Measurements from ENCODE around the gene RSL24D1.

RSL24D1 gene

DNA sequence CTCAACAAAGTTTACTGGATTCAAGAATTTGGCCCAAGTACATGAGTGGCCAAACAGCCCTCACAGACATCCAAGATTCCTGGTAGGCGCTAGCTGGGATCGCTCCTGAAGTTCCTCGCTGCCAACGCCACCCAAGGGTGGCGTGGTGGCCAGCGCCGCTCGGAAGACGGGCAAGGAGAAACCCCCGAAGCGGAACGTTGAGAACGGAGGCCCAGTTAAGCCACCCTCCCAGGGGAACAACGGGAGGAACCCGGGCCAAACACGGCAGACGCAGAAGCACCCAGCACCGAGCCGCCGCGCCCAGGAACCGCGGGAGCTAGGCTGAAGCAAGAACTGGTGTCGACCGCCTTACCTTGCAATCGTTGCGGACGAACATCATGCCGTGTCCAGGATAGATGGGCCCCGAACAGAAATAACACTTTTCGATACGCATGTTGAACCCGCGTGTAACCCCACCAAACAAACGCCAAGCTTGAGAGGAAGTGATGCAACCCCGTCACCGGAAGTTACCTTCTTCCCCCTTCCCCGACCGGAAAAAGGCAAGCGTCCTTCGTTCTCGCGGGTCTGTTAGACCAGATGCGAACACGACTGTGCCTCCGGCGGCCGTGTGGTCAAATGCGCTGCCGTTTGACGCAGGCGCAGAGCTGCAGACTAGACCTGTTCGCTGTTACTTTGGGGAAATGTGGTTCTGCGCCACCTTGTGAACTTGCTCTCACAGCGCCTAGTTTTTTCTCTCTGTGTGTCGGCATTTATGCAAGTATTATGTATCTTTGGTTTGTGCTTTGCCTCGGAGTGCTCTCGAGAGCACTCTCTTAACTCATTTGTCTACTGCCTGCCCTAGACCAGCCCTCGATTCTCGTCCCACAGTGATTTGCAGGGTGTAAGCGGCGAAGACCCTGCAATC, at the start of gene RSL24D1:
Gene RSL24D1, minus strand, starts transcription at position 484 of the 904 bp plus-strand sequence. Its CDS starts 51 bp downstream, at position 433.
- peak; percentile 97 for DNase-seq (ENCODE audit: low read depth in 2 of 2)

DNA sequence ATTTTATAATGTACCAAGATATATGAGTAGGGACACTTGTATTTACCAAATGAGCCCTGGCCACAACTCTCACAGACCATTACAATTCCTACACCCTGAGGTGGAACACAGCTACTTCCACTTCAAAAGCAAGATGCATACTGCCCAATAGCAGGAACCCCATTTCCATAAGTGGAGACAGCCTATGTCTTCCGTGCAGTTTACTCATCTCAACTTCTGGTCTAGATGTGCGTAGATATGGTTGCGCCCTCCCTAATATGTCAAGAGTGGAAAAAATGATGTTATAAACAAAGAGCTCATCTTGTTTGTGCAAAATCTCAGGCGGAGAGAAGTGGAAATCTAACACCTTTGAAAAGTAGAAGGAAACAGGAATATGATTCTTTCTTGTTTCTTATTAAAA, 48.3 kb upstream of the RSL24D1 start:
- no peak for DNase-seq (ENCODE audit: low read depth in 2 of 2)

DNA sequence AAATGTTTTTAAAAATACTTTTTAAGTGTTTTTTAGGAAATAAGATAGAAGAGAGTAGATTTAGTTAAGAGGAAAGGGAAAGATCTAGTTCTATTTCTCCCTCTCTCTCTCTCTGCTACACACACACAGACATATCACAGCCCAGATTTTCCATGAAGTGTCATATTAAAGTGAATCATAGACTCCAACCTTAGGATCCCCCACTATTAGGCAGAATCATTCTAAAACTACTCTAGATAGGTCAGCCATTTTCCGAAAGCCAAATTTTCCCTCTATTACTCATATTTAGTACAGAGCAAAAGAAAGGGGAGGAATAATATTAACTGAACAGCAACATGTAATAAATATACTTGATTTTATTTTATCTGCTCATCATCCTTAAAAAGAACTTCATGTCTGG, 45.1 kb upstream of the RSL24D1 start:
- peak in 1 of 2 experiments; percentile 18 for DNase-seq (ENCODE audit: low read depth in 2 of 2)

DNA sequence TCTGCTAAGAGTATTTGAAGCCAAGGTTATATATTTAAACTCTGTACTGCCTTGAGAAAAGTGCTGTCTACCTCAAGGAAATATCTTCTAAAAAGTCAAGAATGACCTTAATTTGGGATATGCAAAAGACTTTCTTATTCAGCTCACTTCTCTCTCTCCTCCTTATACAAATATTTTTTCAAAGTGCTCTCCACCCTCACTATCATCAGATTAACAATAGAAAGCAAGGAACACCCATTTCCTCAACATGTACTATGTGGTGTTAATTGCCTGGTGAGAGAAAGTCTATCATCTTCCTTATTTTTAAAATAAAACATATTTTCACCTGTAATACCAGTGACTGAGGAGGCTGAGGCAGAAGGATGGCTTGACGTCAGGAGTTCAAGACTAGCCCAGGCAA, 44.4 kb upstream of the RSL24D1 start:
- no peak for DNase-seq (ENCODE audit: low read depth in 2 of 2)

DNA sequence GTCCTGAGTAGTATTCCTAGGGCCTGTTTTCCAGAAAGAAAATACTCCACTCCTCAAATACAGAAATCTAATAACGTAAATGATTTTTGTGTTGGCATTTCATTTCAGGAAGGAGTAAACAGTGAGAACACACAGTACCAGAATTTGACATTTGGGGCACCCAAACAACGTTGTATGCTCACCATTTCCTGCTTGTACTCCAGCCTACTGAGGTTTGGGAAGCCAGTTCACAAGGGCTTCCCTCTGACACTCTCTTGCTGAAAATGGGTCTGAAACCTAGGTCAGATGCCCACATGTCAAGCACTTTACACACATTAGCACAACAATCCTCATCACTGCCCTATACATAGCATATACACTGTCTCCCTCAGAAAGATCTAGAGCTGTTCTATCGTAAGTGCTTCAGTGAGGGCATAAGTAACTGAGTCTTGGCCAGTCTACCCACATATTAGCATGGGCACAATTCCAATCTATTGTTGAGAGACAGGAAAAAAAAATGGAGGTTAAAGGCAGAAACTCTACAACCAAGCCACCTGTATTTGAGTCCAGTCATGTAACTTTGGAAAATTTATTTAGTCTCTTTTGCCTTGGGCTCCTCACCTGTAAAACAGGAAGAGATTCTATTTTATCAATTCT, 43.5 kb upstream of the RSL24D1 start:
- no peak for DNase-seq (ENCODE audit: low read depth in 2 of 2)

DNA sequence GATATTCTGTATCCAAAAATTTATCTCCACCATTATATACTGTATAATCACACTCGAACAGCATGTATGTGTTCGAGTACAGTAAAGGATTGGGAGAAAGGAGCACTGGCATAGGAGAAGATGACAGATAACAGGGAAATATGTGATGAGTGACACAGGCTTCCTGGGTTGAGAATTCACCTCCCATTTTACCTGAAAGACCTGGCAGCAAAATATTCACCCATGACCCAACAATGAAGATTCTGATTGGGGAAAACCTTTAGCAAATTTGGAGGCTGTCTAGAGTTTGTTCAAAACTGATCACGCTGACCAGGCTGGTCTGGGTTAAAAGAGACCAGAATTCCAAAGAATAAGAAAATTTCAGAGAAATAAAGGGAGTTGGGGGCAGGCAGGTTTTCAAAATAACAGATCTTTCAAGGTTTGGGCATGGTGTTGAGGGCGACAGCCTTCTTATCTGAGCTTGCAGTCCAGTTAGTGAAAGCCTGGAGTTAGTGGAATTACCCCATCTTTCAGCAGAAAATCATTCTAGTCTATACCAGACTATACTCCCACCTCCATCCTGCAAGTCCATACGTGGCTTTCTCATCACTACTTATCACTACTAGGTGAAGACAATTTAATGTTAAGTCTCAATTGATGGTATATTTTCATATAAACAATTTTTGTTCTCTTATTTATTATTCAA, 42.8 kb upstream of the RSL24D1 start:
- DNase-seq (ENCODE audit: low read depth in 2 of 2) = no peak

DNA sequence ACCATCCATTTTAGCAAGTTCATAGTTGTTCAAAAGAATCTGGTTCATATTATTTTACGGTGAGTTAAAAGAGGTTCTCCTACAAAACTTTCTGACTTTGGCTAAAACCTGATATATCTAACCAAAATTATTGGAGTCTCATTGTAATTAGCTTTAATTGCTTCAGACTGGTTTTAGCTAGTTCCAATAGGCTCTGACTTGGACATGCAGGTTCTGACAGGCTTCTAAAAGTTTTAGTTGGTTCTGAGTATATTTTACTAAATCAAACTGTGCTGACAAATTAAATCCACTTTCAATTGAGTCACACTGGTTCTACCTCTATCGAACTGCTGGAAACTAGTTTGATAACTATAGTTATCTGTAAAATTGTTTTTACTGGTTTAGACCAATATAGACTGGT, 42.1 kb upstream of the RSL24D1 start:
- DNase-seq (ENCODE audit: low read depth in 2 of 2) = no peak

DNA sequence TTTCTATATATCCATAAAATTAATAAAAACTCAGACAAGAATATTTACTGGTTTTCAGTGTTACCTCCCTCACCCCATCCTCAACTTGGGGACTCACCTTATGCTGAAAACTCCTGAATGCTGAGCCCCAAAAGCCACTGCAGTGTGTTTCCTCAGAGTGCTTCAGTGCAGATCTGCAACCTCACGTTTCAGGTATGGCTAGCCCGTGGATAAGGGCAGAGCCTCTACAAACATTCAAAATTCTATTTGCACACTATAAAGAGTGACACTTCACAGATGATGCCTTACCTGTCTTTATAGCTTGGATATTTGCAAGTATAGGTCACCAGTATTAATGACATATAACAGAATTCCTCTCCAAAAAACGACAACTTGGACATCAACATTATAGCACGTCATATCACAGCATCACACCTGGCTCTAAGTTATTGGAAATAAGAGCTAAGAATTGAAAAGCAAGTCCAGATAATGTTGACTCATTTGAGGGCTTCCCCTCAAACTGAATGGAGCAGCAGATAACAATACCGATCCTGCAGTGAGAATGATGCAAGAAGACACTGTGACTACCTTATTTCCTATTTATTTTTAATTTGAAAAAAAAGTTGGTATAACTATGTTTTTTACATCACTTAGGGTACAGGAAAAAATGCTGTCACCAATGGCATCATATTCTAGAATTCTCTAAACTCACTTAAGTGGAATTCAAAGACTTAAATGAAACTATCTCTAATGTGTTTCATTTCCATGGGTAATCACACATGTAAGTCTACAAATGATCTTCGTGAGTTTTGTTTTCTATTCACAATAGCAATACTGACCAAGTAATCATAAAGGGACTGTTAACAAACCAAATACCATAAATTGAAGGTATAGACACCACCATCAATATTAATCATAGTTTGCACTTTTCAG, 40.7 kb upstream of the RSL24D1 start:
- DNase-seq (ENCODE audit: low read depth in 2 of 2) = no peak

DNA sequence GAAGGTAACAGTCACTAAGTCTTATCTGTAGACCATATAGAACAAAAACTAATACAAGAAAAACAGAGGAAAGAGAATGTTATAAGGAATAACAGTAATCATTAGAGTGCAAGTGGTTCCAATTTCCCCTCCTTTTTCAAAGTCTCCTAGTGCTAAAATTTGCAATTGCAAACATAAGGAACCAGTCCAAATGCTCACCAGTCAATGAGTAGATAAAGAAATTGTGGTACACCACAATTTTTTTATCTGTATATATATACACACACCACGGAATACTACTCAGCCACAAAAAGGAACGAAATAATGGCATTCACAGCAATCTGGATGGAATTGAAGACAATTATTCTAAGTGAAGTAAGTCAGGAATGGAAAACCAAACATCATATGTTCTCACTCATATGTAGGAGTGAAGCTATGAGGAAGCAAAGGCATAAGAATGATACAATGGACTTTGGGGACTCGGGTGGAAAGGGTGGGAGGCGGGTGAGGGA, 38.9 kb upstream of the RSL24D1 start:
- no peak for DNase-seq (ENCODE audit: low read depth in 2 of 2)

DNA sequence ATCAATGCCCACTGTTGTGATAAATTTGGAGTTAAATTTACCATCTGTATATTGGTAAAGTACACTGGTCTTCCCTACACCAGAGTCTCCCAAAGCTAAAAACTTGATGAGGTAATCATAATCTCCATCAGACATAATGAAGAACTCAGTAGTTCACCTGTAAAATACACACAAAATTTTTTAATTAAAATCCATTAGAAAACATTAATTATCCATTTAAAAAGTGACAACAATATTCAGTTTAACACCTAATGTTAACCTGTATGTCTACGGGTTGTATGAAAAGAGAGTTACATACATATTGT, 38.0 kb upstream of the RSL24D1 start:
- DNase-seq (ENCODE audit: low read depth in 2 of 2) = no peak

DNA sequence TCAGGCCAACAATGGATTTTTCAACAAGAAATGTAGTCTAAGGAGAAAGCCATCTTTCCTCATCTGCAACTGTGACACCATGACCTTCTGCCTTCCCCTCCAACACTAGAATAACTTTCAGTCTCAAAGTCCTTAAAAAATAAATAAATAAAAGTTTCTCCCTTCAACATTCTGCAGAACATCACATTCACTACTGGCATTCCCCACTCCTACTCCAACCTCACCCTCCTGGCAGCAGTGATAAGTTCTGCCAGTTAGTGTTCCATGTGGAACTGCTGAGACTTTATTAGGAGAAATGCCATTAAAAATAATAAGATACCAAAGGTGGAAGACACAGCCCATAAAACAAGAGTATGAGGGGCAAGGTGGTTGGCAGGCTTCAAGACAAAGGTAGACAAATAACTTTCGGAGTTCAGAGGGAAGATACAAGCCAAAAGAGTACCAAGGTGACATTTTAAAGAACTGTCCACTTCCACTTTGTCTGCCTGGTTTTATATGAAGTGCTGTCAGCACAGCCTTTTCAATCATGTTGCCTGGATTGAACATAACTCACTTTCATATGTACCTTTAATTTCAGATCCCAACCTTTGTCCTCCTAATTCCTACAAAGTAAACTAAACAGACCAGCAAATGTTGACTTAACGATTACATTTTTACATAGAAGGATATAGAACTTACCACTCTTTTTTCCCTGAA, 37.5 kb upstream of the RSL24D1 start:
- DNase-seq (ENCODE audit: low read depth in 2 of 2) = no peak

DNA sequence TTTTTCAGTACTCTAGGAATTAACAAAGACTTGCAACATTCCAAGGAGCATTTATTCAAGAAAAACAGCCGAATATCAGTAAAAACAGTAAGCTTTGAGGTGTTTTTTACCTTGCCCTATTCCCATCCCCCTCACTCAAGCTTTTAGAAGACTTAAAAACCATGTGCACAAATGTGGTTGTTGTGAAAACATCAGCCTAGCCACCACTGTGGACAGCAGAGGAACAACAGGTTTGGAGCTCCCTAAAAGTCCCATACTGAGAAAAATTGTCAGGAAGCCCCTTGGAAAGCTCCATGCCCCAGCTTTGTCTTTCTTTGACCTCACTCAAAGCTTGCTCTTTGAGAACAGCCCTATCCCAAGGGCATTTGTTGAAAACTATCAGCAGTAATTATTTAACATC, 34.7 kb upstream of the RSL24D1 start:
- no peak for DNase-seq (ENCODE audit: low read depth in 2 of 2)

DNA sequence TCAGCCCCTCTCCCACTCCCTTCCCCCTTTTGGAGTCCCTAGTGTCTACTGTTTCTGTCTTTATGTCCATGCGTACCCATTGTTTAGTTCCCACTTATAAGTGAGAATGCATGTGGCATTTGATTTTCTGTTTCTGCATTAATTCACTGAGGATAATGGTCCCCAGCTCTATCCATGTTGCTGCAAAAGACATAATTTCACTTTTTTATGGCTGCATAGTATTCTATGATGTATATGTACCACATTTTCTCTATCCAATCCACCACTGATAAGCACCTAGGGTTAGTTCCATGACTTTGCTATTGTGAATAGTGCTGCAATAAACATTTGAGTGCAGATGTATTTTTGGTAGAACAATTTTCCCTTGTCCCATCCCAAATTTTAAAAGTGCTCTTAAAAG, 34.2 kb upstream of the RSL24D1 start:
- no peak for DNase-seq (ENCODE audit: low read depth in 2 of 2)

DNA sequence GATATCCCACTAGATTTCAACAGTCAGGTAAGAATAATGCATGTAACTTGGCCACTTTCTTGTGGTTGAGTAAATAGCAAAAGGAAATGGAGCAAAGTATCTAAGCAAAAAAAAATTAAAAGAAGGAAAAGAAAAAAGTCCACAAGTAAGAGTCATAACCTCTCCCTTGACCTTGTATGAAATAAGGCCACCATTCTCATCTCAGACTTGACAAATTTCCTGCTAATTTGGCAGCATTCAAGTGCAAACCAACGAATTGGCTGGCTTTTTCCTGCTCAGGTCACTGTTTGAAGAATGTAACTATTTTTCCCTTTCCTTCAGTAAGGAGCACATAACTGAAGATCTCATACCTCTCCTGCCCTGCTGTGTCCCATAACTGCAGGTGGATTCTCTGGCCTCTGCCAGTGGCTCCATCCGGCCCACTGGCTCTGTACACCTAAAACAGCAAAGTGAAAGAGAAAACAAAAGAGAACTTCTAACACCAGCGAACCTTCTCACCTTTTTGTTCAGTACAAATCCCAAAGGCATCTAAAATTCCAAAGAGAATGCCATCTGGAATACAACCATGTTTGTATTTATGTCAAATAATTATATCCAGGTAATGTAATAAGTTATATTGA, 33.4 kb upstream of the RSL24D1 start:
- no peak for DNase-seq (ENCODE audit: low read depth in 2 of 2)

DNA sequence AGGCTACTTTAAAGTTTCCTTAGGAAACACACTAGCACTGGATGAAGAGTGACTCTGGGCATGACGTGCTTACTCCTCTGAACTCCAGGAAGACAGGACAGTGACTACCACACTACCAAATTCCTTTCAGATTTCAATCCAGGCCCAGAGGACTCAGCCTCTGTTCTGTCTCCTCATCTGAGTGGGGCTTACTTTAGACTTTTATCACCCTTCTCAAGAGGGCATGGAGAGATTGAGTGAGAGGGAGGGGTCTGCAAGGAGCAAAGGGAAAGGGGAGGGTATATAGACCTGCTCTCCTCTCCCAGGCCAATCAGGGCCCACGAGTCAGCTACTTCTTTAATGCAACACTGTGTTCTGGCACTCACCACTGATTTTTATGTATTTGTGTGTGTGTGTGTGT, 29.4 kb upstream of the RSL24D1 start:
- no peak for DNase-seq (ENCODE audit: low read depth in 2 of 2)

DNA sequence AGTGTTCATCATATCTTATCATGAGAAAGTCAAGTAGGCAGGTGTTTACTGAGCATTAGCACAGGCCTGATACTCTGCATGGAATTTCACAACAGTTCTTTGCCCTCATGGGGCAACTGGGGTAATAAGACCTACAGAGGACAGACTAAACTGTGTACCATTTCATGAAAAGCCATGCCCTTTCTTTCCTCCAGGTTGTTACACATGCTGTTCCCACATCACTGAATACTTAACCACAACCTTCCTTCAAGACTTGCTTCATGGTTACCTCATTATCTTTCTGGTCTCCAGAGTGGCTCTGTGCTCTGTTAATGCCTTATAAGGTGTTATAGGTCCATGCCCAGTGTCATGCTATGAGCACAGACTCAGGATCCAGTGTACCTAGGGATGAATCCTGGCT, 28.2 kb upstream of the RSL24D1 start:
- DNase-seq (ENCODE audit: low read depth in 2 of 2) = no peak

DNA sequence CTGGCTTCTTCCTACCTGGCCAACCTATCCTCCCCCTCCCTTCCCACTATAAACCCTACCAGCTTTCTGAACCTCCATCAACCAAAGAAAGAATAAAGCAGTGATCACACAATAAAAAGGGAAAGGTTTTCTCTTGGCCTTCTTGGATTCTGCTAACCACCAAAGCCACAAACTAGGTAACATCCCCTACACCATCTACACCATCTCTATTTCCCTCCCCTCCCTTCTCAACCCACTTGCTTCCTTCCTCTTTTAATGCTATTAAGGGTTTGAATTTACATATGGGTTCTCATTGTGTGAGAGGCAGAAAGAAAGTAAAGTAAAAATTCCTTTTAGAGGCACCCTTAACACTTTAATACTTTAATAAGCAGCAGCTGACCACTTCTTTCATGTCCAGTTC, 25.8 kb upstream of the RSL24D1 start:
- no peak for DNase-seq (ENCODE audit: low read depth in 2 of 2)

DNA sequence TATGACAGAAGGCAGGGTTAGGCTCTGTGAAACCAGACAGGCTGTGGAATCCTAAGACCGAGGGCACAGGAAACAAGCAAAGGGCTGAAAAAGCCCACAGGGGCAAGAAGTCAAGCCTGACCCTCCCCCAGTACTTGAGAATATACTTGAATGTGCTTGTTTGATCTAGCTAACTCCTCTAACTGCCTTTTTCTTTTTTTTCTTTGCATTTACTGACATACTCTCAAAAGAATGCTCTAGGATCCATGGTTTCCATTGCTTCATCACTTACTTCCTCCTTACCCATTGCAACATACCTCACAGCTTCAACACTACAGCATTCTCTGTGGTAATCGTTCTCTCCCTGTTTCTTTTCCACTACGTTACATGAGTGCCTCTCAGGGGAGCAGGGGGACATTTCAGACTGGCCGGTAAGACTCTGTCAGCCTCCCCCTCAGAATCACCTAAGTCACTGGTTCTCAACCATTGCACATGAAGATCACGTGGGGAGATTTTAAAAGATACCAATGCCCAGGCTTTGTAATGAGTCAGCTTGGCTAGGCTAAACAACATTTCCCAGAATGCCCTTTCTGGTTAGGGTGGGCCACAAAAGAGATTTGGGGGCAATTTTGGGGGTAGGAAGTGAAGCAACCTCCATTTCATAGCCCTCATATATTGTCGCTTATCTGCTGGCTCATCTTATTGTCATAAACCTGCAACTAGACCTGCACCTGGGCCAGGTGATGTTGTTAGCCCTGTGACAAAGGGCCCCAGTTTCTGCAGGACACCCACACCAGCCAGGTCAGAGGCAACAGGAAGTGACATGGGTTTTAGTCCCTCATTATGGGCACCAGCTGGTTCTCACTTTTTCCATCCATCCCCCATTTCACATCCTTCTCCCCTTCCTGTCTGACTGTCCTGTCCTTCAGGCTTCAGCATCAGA, 24.6 kb upstream of the RSL24D1 start:
- DNase-seq (ENCODE audit: low read depth in 2 of 2) = peak; percentile 91 to 92

DNA sequence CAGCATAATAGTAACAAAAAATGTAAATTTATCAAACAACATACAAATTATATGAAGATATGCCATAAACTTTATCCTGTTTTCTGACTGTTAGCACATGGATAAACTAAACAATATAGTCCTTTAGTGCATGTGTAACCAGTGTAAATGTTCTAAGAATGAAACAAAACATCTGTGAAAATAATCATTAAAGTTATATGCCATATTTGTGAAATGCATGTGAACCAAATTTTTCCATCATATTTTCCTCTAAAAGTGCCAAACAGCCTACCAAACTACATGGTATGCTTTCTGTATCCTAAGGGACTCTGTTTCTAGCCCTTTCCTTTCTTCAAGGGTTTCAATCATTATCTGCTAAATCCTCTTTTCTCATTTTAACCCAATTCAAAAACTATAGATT, 23.9 kb upstream of the RSL24D1 start:
- no peak for DNase-seq (ENCODE audit: low read depth in 2 of 2)

Data from fibroblast of skin of left quadriceps (primary cell).